GM20000 (cell line): ENCODE results near the gene NTMT1.

Experiments used
- DNase-seq: peaks from one replicate; pipeline ENCODE4 v3.0.0; 2012; ENCODE audit warnings: low spot score
- CTCF ChIP-seq: IDR thresholded peaks from 2 replicates; pipeline ENCODE4 v1.5.1; 2012; ENCODE audit warnings: mild to moderate bottlenecking, control low read depth; ENCODE audit errors: extremely low read depth, missing control alignments

The NTMT1 gene

GRCh38 chr9:129676975-129677374, 51.0 kb downstream of the NTMT1 start:
- TF ChIP-seq CTCF, result no peak
- DNase-seq, result no peak

- no peak for DNase-seq
- no peak for TF ChIP-seq CTCF
These were observed 51.5 kb downstream of the NTMT1 start for GRCh38 chr9:129677456-129677855.

- no peak for DNase-seq
- no peak for TF ChIP-seq CTCF
These were observed 52.9 kb downstream of the NTMT1 start for GRCh38 chr9:129678844-129679243.

GRCh38 chr9:129679537-129679936, 53.6 kb downstream of the NTMT1 start:
- no peak for DNase-seq

GRCh38 chr9:129681924-129682323, 56.0 kb downstream of the NTMT1 start:
- DNase-seq, result no peak
- TF ChIP-seq CTCF, result no peak

More at GRCh38 chr9:129679537-129679936, 53.6 kb downstream of the NTMT1 start:
- TF ChIP-seq CTCF, result no peak

- DNase-seq, result no peak
- no peak for TF ChIP-seq CTCF
These were observed 56.4 kb downstream of the NTMT1 start for GRCh38 chr9:129682381-129682780.

- no peak for TF ChIP-seq CTCF
- no peak for DNase-seq
These were observed 59.4 kb downstream of the NTMT1 start for GRCh38 chr9:129685220-129685932.
